Fibroblast of lung (primary cell): ENCODE data around the gene GATA1. TPM values are rescaled to one million over a fixed set of nuclear protein-coding genes. Genes with fewer than 3 reads are reported as not detected.

Source experiments
- DNase-seq, 2 donors: peaks; one replicate each; pipeline versions ENCODE4 v3.0.0 to v3.0.0-alpha.2; 2010; ENCODE audit warnings: low read depth in 2 of 2
- H2AFZ ChIP-seq: 2 replicates; pipeline ENCODE4 v1.5.1; 2012; ENCODE audit warnings: low read length, control low read depth, inconsistent platforms
- H3K27ac ChIP-seq: 2 replicates; pipeline ENCODE4 v1.5.1; 2011; ENCODE audit warnings: low read length, control low read depth; ENCODE audit not compliant: insufficient read depth
- H3K27me3 ChIP-seq: 2 replicates; pipeline ENCODE4 v1.5.1; 2011; ENCODE audit warnings: mild to moderate bottlenecking, low read length; ENCODE audit not compliant: control insufficient read depth, insufficient read depth
- H3K36me3 ChIP-seq: 2 replicates; pipeline ENCODE4 v1.5.1; 2011; ENCODE audit warnings: low read length; ENCODE audit not compliant: control insufficient read depth, insufficient read depth
- H3K4me1 ChIP-seq: 2 replicates; pipeline ENCODE4 v1.5.1; 2011; ENCODE audit warnings: low read length; ENCODE audit not compliant: control insufficient read depth, insufficient read depth; ENCODE audit errors: extremely low read depth
- H3K4me2 ChIP-seq: 2 replicates; pipeline ENCODE4 v1.5.1; 2011; ENCODE audit warnings: low read length, control low read depth; ENCODE audit not compliant: insufficient read depth; ENCODE audit errors: extremely low read depth
- H3K4me3 ChIP-seq, 4 experiments: fragments of 200-600 bp in 1 of 4; sonication (generic) in 1 of 4; replicated peaks in 1 of 4; 2 replicates each; pipeline ENCODE4 v1.5.1; 2011 to 2016; ENCODE audit warnings: low read length in 4 of 4, low read depth in 3 of 4, mild to moderate bottlenecking in 3 of 4, control low read depth in 2 of 4, inconsistent platforms in 1 of 4, mixed read lengths in 1 of 4; ENCODE audit not compliant: insufficient read depth in 1 of 4; ENCODE audit errors: control extremely low read depth in 1 of 4
- H3K79me2 ChIP-seq: 2 replicates; pipeline ENCODE4 v1.5.1; 2012; ENCODE audit warnings: mild to moderate bottlenecking, low read length, inconsistent platforms; ENCODE audit not compliant: control insufficient read depth, insufficient read depth
- H3K9ac ChIP-seq: 2 replicates; pipeline ENCODE4 v1.5.1; 2011; ENCODE audit warnings: mild to moderate bottlenecking, low read length, control low read depth; ENCODE audit not compliant: insufficient read depth
- H3K9me3 ChIP-seq: 2 replicates; pipeline ENCODE4 v1.5.1; 2012; ENCODE audit warnings: low read depth, low read length; ENCODE audit not compliant: control insufficient read depth, insufficient read depth
- H4K20me1 ChIP-seq: 2 replicates; pipeline ENCODE4 v1.5.1; 2011; ENCODE audit warnings: low read length; ENCODE audit not compliant: control insufficient read depth, insufficient read depth; ENCODE audit errors: extremely low read depth
- CTCF ChIP-seq, 2 donors: IDR thresholded peaks in 1 of 2; conservative IDR thresholded peaks in 1 of 2; 1 replicate in 1 of 2; 2 replicates in 1 of 2; pipeline ENCODE4 v1.5.1; 2011 to 2012; ENCODE audit warnings: low read length in 2 of 2, control low read depth in 1 of 2, inconsistent platforms in 1 of 2, low read depth in 1 of 2, mild to moderate bottlenecking in 1 of 2
- EZH2 ChIP-seq: IDR thresholded peaks from 2 replicates; pipeline ENCODE4 v1.5.1; 2012; ENCODE audit warnings: low read length, control low read depth, mild to moderate bottlenecking; ENCODE audit errors: missing control alignments
- polyA plus RNA-seq, 2 donors: library from polyadenylated mRNA; depleted of rRNA in 1 of 2; stranded (reverse) in 1 of 2; unstranded in 1 of 2; fragments of >200 nt; gene quantifications; 2 replicates each; pipeline ENCODE4 v1.2.1, GENCODE V29; 2011 to 2012; ENCODE audit warnings: missing spikeins in 1 of 2
- total RNA-seq: library from RNA; depleted of rRNA; stranded (reverse); fragments of >200 nt; gene quantifications from 2 replicates; pipeline ENCODE4 v1.2.1, GENCODE V29; 2014

Gene GATA1
- total and polyA plus RNA-seq, 2 donors (not counting 1 experiment from before 2014, with no cell fraction given), result not detected

- no peaks in the 10 kb centered on the region for H4K20me1 ChIP-seq
- no peaks in the 10 kb centered on the region for H3K79me2 ChIP-seq
- DNase-seq, result no peak
- H3K4me2 ChIP-seq, result peak overlapping the region; percentile 98
- H3K27ac ChIP-seq, result peak overlapping the region; percentile 95
- H3K27me3 ChIP-seq, result no peaks in the 10 kb centered on the region
- peak overlapping the region; percentile 60 to 89 (median 64) for H3K4me3 ChIP-seq
- H2AFZ ChIP-seq, result peak overlapping the region; percentile 83
- no peaks in the 10 kb centered on the region for H3K4me1 ChIP-seq
- no peaks in the 10 kb centered on the region for H3K9me3 ChIP-seq
- TF ChIP-seq CTCF (conservative IDR thresholded peaks at IDR 0.05 in 1 of 2, IDR thresholded peaks at IDR 0.05 in 1 of 2; ENCODE audit: low read depth in 1 of 2, low read length in 2 of 2) (no peak), EZH2 (no peak)
- peak overlapping the region; percentile 79 for H3K9ac ChIP-seq
- no peaks in the 10 kb centered on the region for H3K36me3 ChIP-seq
These were observed 14.3 kb downstream of the GATA1 start for GRCh38 chrX:48800574-48801279.

- Histone ChIP-seq H3K9ac (peak within 1 kb of the TSS; percentile 79), H3K9me3 (no peaks in the 10 kb centered on the region), H3K27me3 (no peaks in the 10 kb centered on the region), H3K79me2 (no peaks in the 10 kb centered on the region), H3K36me3 (no peaks in the 10 kb centered on the region), H2AFZ (peak within 1 kb of the TSS; percentile 83), H3K4me2 (peak within 1 kb of the TSS; percentile 98), H3K27ac (peak within 1 kb of the TSS; percentile 95), H3K4me1 (no peaks in the 10 kb centered on the region), H4K20me1 (no peaks in the 10 kb centered on the region), H3K4me3 (peak within 1 kb of the TSS; percentile 60 to 89 (median 72))
- peak; percentile 98 for DNase-seq
- no peak for TF ChIP-seq EZH2
- TF ChIP-seq CTCF (conservative IDR thresholded peaks at IDR 0.05 in 1 of 2, IDR thresholded peaks at IDR 0.05 in 1 of 2; ENCODE audit: low read depth in 1 of 2, low read length in 2 of 2), result no peak
These were observed 15.1 kb downstream of the GATA1 start, which contains the start of gene HDAC6 for GRCh38 chrX:48801280-48802088. Gene HDAC6 (plus strand): TSS chrX:48802067. CDS start chrX:48802693, 626 bp downstream.
